ENCODE results near the gene CADPS2.

The CADPS2 gene

GRCh38 chr7:122546496-122546895 lies 339.8 kb downstream of the CADPS2 start:
- H3K9ac ChIP-seq (ENCODE audit: low read depth, low read length, poor library complexity), result no peak overlapping the region
- no peaks in the 10 kb centered on the region for H3K27me3 ChIP-seq (ENCODE audit: control insufficient read depth in 3 of 3, insufficient read depth in 3 of 3, low read depth in 1 of 3, low read length in 3 of 3)
- H2BK120ac ChIP-seq (ENCODE audit: low read depth, low read length), result no peak overlapping the region
- no peak overlapping the region for H2BK15ac ChIP-seq (ENCODE audit: low read length)
- no peak overlapping the region for H3K23ac ChIP-seq (ENCODE audit: low read depth, low read length, poor library complexity)
- no peak overlapping the region for H2AFZ ChIP-seq (ENCODE audit: low read length)
- H2AK5ac ChIP-seq (ENCODE audit: low read depth, low read length), result no peak overlapping the region
- no peak overlapping the region for H3K14ac ChIP-seq (ENCODE audit: low read length)
- no peak overlapping the region for H4K8ac ChIP-seq (ENCODE audit: low read depth, low read length)
- DNase-seq (ENCODE audit: low spot score), result no peak
- WGBS, 2 donors (ENCODE audit: extremely low coverage in 2 of 2, insufficient read length in 2 of 2, insufficient replicate concordance in 1 of 2), result no CpG with 5 or more reads among the region's 2 CpGs
- no peak overlapping the region for H3K18ac ChIP-seq (ENCODE audit: low read length)
- no peaks in the 10 kb centered on the region for H3K79me1 ChIP-seq (ENCODE audit: low read depth, low read length)
- H3K27ac ChIP-seq (replicated peaks; ENCODE audit: low read length), result no peak overlapping the region
- no peak overlapping the region for H2BK5ac ChIP-seq (ENCODE audit: low read length)
- no peak overlapping the region for H3K4me3 ChIP-seq (ENCODE audit: low read length in 2 of 2)
- H3K36me3 ChIP-seq (replicated peaks in 1 of 2; ENCODE audit: control insufficient read depth in 2 of 2, insufficient read depth in 2 of 2, low read length in 2 of 2), result no peaks in the 10 kb centered on the region
- no peak overlapping the region for H4K91ac ChIP-seq (ENCODE audit: low read depth, low read length, poor library complexity)
- no peak overlapping the region for H2BK12ac ChIP-seq (ENCODE audit: low read length)
- no peak overlapping the region for H3K4me2 ChIP-seq (ENCODE audit: insufficient read depth, low read length, poor library complexity, severe bottlenecking)
- H3K4ac ChIP-seq (ENCODE audit: low read length), result no peak overlapping the region
- no peaks in the 10 kb centered on the region for H3K9me3 ChIP-seq (replicated peaks in 1 of 2; ENCODE audit: control insufficient read depth in 2 of 2, insufficient read depth in 1 of 2, low read depth in 1 of 2, low read length in 2 of 2)
- no peaks in the 10 kb centered on the region for H3K4me1 ChIP-seq (ENCODE audit: control insufficient read depth in 2 of 2, insufficient read depth in 1 of 2, low read depth in 1 of 2, low read length in 2 of 2)

- H3K27ac ChIP-seq (replicated peaks; ENCODE audit: low read length), result no peak overlapping the region
- no peak for DNase-seq (ENCODE audit: low spot score)
- H2BK5ac ChIP-seq (ENCODE audit: low read length), result no peak overlapping the region
- H2BK15ac ChIP-seq (ENCODE audit: low read length), result no peak overlapping the region
- no peak overlapping the region for H2AK5ac ChIP-seq (ENCODE audit: low read depth, low read length)
- no peaks in the 10 kb centered on the region for H3K9me3 ChIP-seq (replicated peaks in 1 of 2; ENCODE audit: control insufficient read depth in 2 of 2, insufficient read depth in 1 of 2, low read depth in 1 of 2, low read length in 2 of 2)
- no peak overlapping the region for H3K14ac ChIP-seq (ENCODE audit: low read length)
- no peak overlapping the region for H3K18ac ChIP-seq (ENCODE audit: low read length)
- H3K4me1 ChIP-seq (ENCODE audit: control insufficient read depth in 2 of 2, insufficient read depth in 1 of 2, low read depth in 1 of 2, low read length in 2 of 2), result no peaks in the 10 kb centered on the region
- no peaks in the 10 kb centered on the region for H3K79me1 ChIP-seq (ENCODE audit: low read depth, low read length)
- no peaks in the 10 kb centered on the region for H3K36me3 ChIP-seq (replicated peaks in 1 of 2; ENCODE audit: control insufficient read depth in 2 of 2, insufficient read depth in 2 of 2, low read length in 2 of 2)
- no peak overlapping the region for H4K8ac ChIP-seq (ENCODE audit: low read depth, low read length)
- H3K4me3 ChIP-seq (ENCODE audit: low read length in 2 of 2), result no peak overlapping the region
- H2AFZ ChIP-seq (ENCODE audit: low read length), result no peak overlapping the region
- H3K4me2 ChIP-seq (ENCODE audit: insufficient read depth, low read length, poor library complexity, severe bottlenecking), result no peak overlapping the region
- no peak overlapping the region for H2BK120ac ChIP-seq (ENCODE audit: low read depth, low read length)
- H3K4ac ChIP-seq (ENCODE audit: low read length), result no peak overlapping the region
- WGBS, 2 donors (ENCODE audit: extremely low coverage in 2 of 2, insufficient read length in 2 of 2, insufficient replicate concordance in 1 of 2), result no CpG with 5 or more reads among the region's 2 CpGs
- H3K23ac ChIP-seq (ENCODE audit: low read depth, low read length, poor library complexity), result no peak overlapping the region
- no peak overlapping the region for H3K9ac ChIP-seq (ENCODE audit: low read depth, low read length, poor library complexity)
- no peaks in the 10 kb centered on the region for H3K27me3 ChIP-seq (ENCODE audit: control insufficient read depth in 3 of 3, insufficient read depth in 3 of 3, low read depth in 1 of 3, low read length in 3 of 3)
- no peak overlapping the region for H2BK12ac ChIP-seq (ENCODE audit: low read length)
- no peak overlapping the region for H4K91ac ChIP-seq (ENCODE audit: low read depth, low read length, poor library complexity)
These were observed 341.8 kb downstream of the CADPS2 start for GRCh38 chr7:122544463-122544862.

GRCh38 chr7:122543891-122544290 lies 342.4 kb downstream of the CADPS2 start:
- Histone ChIP-seq H2BK5ac (ENCODE audit: low read length) (no peak overlapping the region), H2AK5ac (ENCODE audit: low read depth, low read length) (no peak overlapping the region), H4K91ac (ENCODE audit: low read depth, low read length, poor library complexity) (no peak overlapping the region), H2BK15ac (ENCODE audit: low read length) (no peak overlapping the region), H2BK120ac (ENCODE audit: low read depth, low read length) (no peak overlapping the region), H3K36me3 (replicated peaks in 1 of 2; ENCODE audit: control insufficient read depth in 2 of 2, insufficient read depth in 2 of 2, low read length in 2 of 2) (no peaks in the 10 kb centered on the region), H3K27ac (replicated peaks; ENCODE audit: low read length) (no peak overlapping the region), H3K18ac (ENCODE audit: low read length) (no peak overlapping the region), H3K14ac (ENCODE audit: low read length) (no peak overlapping the region), H3K4me3 (ENCODE audit: low read length in 2 of 2) (no peak overlapping the region), H2AFZ (ENCODE audit: low read length) (no peak overlapping the region), H3K9me3 (replicated peaks in 1 of 2; ENCODE audit: control insufficient read depth in 2 of 2, insufficient read depth in 1 of 2, low read depth in 1 of 2, low read length in 2 of 2) (no peaks in the 10 kb centered on the region), H3K9ac (ENCODE audit: low read depth, low read length, poor library complexity) (no peak overlapping the region), H3K27me3 (ENCODE audit: control insufficient read depth in 3 of 3, insufficient read depth in 3 of 3, low read depth in 1 of 3, low read length in 3 of 3) (no peaks in the 10 kb centered on the region), H2BK12ac (ENCODE audit: low read length) (no peak overlapping the region), H3K79me1 (ENCODE audit: low read depth, low read length) (no peaks in the 10 kb centered on the region), H3K4me2 (ENCODE audit: insufficient read depth, low read length, poor library complexity, severe bottlenecking) (no peak overlapping the region), H3K4me1 (ENCODE audit: control insufficient read depth in 2 of 2, insufficient read depth in 1 of 2, low read depth in 1 of 2, low read length in 2 of 2) (no peaks in the 10 kb centered on the region), H3K23ac (ENCODE audit: low read depth, low read length, poor library complexity) (no peak overlapping the region), H3K4ac (ENCODE audit: low read length) (no peak overlapping the region), H4K8ac (ENCODE audit: low read depth, low read length) (no peak overlapping the region)
- WGBS, 2 donors (ENCODE audit: extremely low coverage in 2 of 2, insufficient read length in 2 of 2, insufficient replicate concordance in 1 of 2), result no CpG with 5 or more reads among the region's 2 CpGs
- no peak for DNase-seq (ENCODE audit: low spot score)

GRCh38 chr7:122543166-122543565 lies 343.1 kb downstream of the CADPS2 start:
- no peak overlapping the region for H3K18ac ChIP-seq (ENCODE audit: low read length)
- H3K79me1 ChIP-seq (ENCODE audit: low read depth, low read length), result no peaks in the 10 kb centered on the region
- H3K4me3 ChIP-seq (ENCODE audit: low read length in 2 of 2), result no peak overlapping the region
- no peak overlapping the region for H3K27ac ChIP-seq (replicated peaks; ENCODE audit: low read length)
- no peak overlapping the region for H4K8ac ChIP-seq (ENCODE audit: low read depth, low read length)
- no peak overlapping the region for H4K91ac ChIP-seq (ENCODE audit: low read depth, low read length, poor library complexity)
- H3K4ac ChIP-seq (ENCODE audit: low read length), result no peak overlapping the region
- H3K23ac ChIP-seq (ENCODE audit: low read depth, low read length, poor library complexity), result no peak overlapping the region
- no peak overlapping the region for H2AK5ac ChIP-seq (ENCODE audit: low read depth, low read length)
- no peak overlapping the region for H2AFZ ChIP-seq (ENCODE audit: low read length)
- H3K14ac ChIP-seq (ENCODE audit: low read length), result no peak overlapping the region
- no peaks in the 10 kb centered on the region for H3K9me3 ChIP-seq (replicated peaks in 1 of 2; ENCODE audit: control insufficient read depth in 2 of 2, insufficient read depth in 1 of 2, low read depth in 1 of 2, low read length in 2 of 2)
- no peak overlapping the region for H2BK5ac ChIP-seq (ENCODE audit: low read length)
- no peaks in the 10 kb centered on the region for H3K4me1 ChIP-seq (ENCODE audit: control insufficient read depth in 2 of 2, insufficient read depth in 1 of 2, low read depth in 1 of 2, low read length in 2 of 2)
- H3K4me2 ChIP-seq (ENCODE audit: insufficient read depth, low read length, poor library complexity, severe bottlenecking), result no peak overlapping the region
- H3K27me3 ChIP-seq (ENCODE audit: control insufficient read depth in 3 of 3, insufficient read depth in 3 of 3, low read depth in 1 of 3, low read length in 3 of 3), result no peaks in the 10 kb centered on the region
- no peak overlapping the region for H2BK15ac ChIP-seq (ENCODE audit: low read length)
- no peaks in the 10 kb centered on the region for H3K36me3 ChIP-seq (replicated peaks in 1 of 2; ENCODE audit: control insufficient read depth in 2 of 2, insufficient read depth in 2 of 2, low read length in 2 of 2)
- no peak overlapping the region for H2BK120ac ChIP-seq (ENCODE audit: low read depth, low read length)
- no peak overlapping the region for H2BK12ac ChIP-seq (ENCODE audit: low read length)
- H3K9ac ChIP-seq (ENCODE audit: low read depth, low read length, poor library complexity), result no peak overlapping the region
- no peak for DNase-seq (ENCODE audit: low spot score)
